GOT3 (cell line): ENCODE measurements around the gene GPR107.

Experiments used
- DNase-seq: peaks from one replicate; lab custom pipeline; 2025; ENCODE audit warnings: mixed read lengths; lab: John Stamatoyannopoulos, UW

GPR107 gene

GRCh38 chr9:130159915-130160670, 106.4 kb downstream of the GPR107 start:
- DNase-seq: no peak

DNA sequence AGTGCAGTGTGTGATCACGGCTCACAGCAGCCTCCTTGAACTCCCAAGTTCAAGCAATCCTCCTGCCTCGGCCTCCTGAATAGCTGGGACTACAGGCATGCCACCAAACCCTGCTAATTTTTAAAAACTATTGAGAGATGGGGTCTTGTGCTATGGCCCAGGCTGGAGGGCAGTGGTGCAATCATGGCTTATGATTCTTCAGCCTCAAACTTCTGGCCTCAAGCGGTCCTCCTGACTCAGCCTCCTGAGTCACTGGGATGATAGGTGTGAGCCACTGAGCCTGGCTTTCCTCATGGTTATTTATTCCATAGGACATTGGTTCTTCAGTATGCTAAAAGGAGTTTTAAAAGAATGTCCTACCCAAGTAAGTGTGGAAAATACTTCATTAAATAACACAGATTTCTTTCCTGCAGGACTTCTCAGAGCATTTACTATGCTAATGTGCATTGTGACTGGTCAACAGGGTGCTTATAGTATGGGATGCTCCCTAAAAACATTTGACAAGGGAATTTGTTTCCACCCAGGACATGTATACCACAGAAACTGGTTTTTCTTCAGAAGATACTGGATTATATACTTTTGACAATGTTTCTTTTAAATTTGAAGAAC, 107.3 kb downstream of the GPR107 start:
- DNase-seq: no peak

DNA sequence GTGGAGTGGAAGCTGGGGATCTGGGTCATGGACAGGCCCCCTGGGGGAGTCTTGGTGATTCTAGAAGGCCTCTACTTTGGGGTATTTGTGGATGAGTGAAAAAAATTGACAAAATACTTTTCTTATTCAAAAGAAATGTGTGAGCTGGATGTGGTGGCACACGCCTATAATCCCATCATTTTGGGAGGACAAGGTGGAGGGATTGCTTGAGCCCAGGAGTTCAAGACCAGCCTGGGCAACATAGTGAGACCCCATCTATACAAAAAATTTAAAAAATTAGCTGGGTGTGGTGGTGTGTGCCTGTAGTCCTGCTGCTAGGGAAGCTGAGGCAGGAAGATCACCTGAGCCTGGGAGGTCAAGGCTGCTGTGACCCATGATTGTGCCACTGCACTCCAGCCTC, 111.9 kb downstream of the GPR107 start:
- no peak for DNase-seq

GRCh38 chr9:130166399-130166798, 112.7 kb downstream of the GPR107 start:
- DNase-seq: no peak

GRCh38 chr9:130167927-130168326, 114.2 kb downstream of the GPR107 start:
- DNase-seq: no peak

DNA sequence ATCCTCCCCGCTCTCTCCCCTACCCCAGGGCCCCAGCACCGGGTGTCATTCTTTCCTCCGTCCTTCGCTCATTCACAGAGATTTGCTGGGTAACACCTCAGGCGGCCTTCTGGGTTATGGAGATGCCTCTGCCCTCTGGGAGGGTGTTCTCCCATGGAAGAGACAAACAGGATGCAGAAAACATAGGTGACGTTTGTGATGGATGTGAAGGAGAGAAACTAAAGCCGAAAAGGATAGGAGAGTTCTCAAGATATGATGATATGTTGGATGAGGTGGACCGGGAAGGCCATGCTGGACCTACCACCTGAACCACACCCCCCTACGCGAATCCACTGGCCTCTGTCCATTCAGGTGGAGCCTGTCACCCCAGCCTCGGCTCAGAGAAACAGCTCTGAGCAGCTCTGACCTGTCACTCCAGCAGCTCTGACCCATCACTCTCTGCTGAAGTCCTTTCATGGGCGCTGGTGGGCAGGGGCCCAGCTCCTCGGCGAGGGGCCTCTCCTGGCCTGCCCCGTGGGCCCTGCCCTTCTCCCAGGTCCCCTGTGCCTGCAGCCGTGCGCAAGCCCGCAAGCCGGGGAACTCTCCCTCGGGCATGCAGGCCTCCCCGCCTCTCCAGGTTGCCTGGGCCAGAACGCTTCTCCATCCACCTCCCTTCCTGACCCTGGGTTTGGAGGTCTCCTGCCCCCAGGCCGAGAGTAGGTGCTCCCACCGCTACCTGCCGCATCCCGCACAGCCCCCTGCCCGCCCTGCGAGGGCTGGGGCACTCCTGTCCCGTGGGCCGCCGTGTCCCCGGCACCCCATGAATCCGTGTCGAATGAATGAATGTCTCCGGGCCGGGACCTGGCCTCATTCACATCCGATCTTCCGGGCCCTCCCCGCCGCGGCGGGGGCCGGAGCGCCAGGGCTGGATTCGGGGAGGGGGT, 117.8 kb downstream of the GPR107 start:
- no peak for DNase-seq

- no peak for DNase-seq
Observed at GRCh38 chr9:130172161-130172857, 118.6 kb downstream of the GPR107 start, which contains the start of gene NCS1. NCS1 (plus strand) TSS chr9:130172404; CDS start chr9:130172664, 260 bp downstream.

GRCh38 chr9:130172858-130173665, 119.4 kb downstream of the GPR107 start:
- DNase-seq: no peak

GRCh38 chr9:130173666-130173983, 119.9 kb downstream of the GPR107 start:
- no peak for DNase-seq

DNA sequence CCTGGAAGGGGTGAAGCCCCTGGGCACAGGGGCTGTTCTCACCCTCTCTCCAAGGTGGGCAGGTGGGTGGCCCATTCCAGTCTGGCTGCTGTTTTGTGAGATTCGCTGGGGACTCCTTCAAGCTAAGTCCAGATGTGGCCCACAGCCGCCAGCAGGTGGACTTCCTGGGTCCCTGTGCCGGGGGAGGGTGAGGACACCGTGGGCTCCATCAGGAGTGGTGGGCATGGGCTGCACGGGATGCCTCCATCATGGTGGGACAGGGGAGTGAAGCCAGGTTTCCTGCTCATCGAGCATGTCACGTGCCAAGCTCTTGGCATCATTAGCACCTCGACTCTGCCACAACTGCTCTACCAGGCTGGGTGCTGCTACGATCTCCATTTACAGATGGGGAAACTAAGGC, 120.3 kb downstream of the GPR107 start:
- no peak for DNase-seq

DNA sequence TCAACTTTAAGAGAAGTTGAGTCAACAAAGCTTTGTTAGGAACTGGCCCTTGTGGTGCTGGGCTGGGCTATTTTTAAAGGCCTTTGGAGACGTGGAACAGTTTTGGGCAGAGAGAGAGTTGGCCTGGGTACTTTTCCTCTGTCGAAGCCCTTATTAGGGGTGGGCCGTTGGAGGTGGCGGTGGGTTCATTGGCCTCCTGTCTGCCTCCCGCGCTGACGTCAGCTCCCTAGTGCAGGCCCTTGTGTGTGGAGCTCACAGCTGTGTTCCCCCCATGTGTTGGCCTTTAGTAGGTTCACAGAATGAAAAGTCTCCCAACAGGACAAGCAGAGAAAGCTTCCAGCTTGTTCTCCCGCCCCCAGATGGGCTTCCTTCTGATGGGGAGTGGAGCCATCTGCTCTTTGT, 121.2 kb downstream of the GPR107 start:
- DNase-seq: no peak

GRCh38 chr9:130175355-130175754, 121.6 kb downstream of the GPR107 start:
- no peak for DNase-seq

DNA sequence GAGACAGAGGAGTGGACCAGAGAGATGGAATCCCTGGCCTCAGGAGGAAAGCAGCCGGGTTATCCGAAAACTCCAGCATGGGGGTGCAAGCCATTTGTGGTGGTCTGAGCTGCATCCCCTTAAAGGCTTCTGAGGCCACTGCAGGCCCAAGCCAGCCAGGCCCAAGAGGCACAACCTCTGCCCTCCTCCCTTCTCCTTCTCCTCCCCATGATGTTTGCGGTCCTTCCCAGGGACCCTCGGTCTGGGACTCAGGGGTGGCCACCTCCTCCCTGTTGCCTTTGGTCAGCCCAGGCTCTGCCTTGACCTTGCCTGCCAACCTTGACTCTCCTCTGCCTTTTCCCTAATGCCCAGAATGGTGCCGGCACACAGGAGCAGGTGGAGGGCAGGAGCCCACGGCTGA, 123.1 kb downstream of the GPR107 start:
- no peak for DNase-seq

DNA sequence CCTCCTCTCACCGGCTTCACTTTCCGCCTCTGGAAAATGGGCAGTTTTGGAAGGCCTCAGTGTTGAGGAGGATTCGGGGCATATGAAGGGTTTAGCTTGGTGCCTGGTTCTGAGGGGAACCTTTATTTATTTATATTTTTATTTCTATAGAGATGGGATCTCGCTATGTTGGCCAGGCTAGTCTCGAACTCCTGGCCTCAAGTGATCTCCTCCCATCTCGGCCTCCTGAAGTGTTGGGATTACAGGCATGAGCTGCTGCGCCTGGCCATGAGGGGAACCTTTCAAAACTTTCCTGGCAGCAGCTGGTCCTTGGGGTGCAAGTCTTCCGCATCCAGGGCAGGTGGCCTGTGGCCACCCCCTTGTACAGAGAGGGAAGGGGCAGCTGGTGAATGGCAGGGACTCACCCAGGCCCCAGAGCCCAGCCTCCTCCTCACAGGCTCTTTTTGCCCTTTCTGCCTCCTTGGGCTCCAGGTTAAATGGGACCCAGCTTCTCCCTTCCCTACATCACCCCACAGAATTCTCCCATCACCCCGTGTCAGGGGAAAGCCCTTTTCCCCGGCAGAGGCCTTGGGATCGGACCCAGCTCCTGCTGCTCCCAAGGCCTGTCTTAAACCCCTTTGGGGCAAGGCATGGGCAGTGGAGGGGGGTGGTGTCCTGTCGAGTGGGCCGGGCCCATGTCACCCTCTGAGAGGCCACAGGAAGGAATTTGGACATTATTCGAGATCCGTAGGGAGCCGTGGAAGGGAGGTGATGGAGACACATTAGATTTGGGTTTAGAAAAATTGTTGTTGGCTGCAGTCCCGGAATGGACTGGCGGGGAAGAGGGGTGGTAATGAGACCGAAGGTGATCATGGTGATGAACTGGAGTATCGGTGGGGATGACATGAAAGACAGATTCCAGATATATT, 124.4 kb downstream of the GPR107 start:
- no peak for DNase-seq

DNA sequence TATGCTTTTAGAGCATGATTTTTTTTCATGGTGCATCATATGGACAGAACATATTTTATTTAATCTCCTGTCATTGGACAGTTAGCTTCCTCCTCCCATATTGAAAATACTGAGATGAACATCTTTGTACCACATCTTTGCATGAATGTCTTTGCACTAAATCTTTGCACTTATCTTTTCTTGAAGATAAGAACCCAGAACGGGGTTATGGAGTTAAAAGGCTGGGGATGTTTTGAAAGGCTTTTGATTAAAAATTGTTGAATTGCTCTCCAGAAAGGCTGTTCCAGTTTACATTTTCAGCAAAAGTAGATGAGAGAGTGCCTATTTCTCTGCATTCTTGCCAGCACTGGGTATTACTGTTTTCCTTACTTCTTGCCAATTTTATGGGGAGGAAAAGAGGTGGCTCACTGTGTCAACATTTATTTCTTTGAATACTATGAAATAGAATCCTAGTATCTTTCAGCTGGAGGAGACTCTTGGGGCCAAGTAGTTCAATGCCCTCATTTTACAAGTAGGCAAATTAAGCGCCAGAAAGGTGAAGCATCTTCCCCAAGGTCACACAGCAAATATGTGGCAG, 125.7 kb downstream of the GPR107 start:
- no peak for DNase-seq

DNA sequence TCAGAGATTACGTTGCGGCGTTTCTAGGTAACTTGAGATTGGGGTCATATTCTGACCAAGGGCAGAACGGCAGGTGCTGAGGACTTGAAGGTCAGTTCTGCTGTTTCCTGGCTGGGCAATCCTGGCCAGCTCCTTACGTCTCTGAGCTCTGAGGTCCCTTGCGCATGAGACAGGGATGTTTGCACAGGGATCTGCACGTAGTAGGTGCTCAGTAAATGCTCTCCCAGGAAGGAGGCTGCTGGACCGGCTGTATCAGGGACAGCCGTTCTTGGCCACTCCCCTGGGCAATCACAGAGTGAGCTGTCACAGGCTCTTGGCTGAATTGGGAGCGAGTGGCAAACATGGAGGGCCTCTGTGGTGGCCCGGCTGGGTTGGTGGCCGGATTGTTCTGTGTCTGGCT, 126.8 kb downstream of the GPR107 start:
- DNase-seq: no peak

DNA sequence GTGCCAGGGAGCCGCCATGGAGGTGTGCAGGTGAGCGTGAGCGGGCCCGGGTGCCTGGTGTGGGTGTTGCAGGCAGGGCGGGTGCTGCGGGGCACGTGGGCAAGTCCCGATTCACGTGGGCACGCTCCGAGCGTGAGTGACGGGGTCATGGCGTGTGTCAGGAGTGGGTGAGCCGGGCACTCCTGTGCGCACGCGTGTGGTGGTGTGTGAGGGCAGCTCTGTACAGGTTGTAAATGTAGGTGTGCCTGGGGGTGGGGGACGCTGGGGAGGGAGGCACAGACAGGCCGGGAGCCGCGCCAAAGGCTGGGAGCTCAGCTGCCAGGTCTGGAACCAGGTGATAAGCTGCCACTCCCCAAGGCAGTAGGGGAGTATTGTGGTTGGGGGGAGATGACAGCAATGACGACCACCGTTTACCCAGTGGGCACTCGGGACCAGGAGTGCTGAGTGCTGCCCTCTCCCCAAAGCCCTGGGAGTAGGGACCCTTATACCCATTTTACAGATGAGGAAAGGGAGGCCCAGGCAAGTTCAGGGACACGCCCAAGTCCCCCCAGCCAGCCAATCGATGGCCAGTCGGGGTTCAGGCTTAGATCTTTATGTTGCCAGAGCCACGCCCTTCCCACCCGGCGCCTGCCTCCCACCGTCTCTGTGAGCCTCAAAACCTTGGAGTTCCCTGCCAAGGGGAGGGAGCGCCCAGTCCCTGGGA, 128.1 kb downstream of the GPR107 start:
- DNase-seq: no peak

GRCh38 chr9:130182381-130182909, 128.7 kb downstream of the GPR107 start:
- DNase-seq: no peak
